Ishikawa (cell line): ENCODE results near the gene SERPINB5.

ENCODE experiments used
- CEBPB ChIP-seq: IDR thresholded peaks from 2 replicates; pipeline ENCODE4 v1.6.1; 2012
- CREB1 ChIP-seq: IDR thresholded peaks from 2 replicates; pipeline ENCODE4 v1.6.1; 2012; ENCODE audit warnings: low read depth
- EGR1 ChIP-seq: IDR thresholded peaks from 2 replicates; pipeline ENCODE4 v1.6.1; 2012
- EP300 ChIP-seq: IDR thresholded peaks from 2 replicates; pipeline ENCODE4 v1.6.1; 2012; ENCODE audit warnings: borderline replicate concordance
- FOXM1 ChIP-seq: IDR thresholded peaks from 2 replicates; pipeline ENCODE4 v1.6.1; 2012; ENCODE audit warnings: low read depth, borderline replicate concordance
- MAX ChIP-seq: IDR thresholded peaks from 2 replicates; pipeline ENCODE4 v1.6.1; 2012
- NFIC ChIP-seq: IDR thresholded peaks from 2 replicates; pipeline ENCODE4 v1.6.1; 2012
- RAD21 ChIP-seq: IDR thresholded peaks from 2 replicates; pipeline ENCODE4 v1.6.1; 2012; ENCODE audit warnings: low read depth
- REST ChIP-seq: IDR thresholded peaks from 2 replicates; pipeline ENCODE4 v1.6.1; 2012; ENCODE audit warnings: low read depth, mild to moderate bottlenecking
- TAF1 ChIP-seq: IDR thresholded peaks from 2 replicates; pipeline ENCODE4 v1.6.1; 2012; ENCODE audit warnings: low read depth, mild to moderate bottlenecking
- TCF12 ChIP-seq: IDR thresholded peaks from 2 replicates; pipeline ENCODE4 v1.6.1; 2012; ENCODE audit warnings: low read depth
- TEAD4 ChIP-seq: IDR thresholded peaks from 2 replicates; pipeline ENCODE4 v1.6.1; 2012
- USF1 ChIP-seq: IDR thresholded peaks from 2 replicates; pipeline ENCODE4 v1.6.1; 2012
- YY1 ChIP-seq: IDR thresholded peaks from 2 replicates; pipeline ENCODE4 v1.6.1; 2012; ENCODE audit warnings: low read depth
- ZBTB7A ChIP-seq: IDR thresholded peaks from 2 replicates; pipeline ENCODE4 v1.6.1; 2012; ENCODE audit warnings: low read depth

The SERPINB5 gene

GRCh38 chr18:63528863-63529492 is 52.2 kb downstream of the SERPINB5 start:
- no peak for TF ChIP-seq REST
- TF ChIP-seq TAF1, result no peak
- TF ChIP-seq FOXM1, result no peak
- TF ChIP-seq ZBTB7A, result no peak
- TF ChIP-seq YY1, result no peak
- TF ChIP-seq TEAD4, result no peak
- TF ChIP-seq CEBPB, result no peak
- no peak for TF ChIP-seq EP300

GRCh38 chr18:63532471-63532870 is 55.7 kb downstream of the SERPINB5 start:
- TF ChIP-seq ZBTB7A (no peak), TAF1 (no peak), MAX (no peak), FOXM1 (no peak), CEBPB (no peak), TEAD4 (no peak), USF1 (no peak), CREB1 (no peak), REST (no peak)

- TF ChIP-seq EGR1, result no peak
- no peak for TF ChIP-seq EP300
- TF ChIP-seq YY1, result no peak
- TF ChIP-seq USF1, result no peak
- TF ChIP-seq CREB1, result no peak
- TF ChIP-seq TAF1, result no peak
- TF ChIP-seq MAX, result no peak
- no peak for TF ChIP-seq TCF12
- no peak for TF ChIP-seq FOXM1
These were observed 57.9 kb downstream of the SERPINB5 start for GRCh38 chr18:63534615-63535014.

- TF ChIP-seq TEAD4 (peak; percentile 24; the same call in 1 of the 2 replicates), REST (no peak), CREB1 (no peak)
These were observed 63.2 kb downstream of the SERPINB5 start for GRCh38 chr18:63539904-63540510.

GRCh38 chr18:63542069-63542468 is 65.3 kb downstream of the SERPINB5 start, which contains the start of gene SERPINB12:
Gene SERPINB12, plus strand, starts transcription at chr18:63542369. Its CDS starts 13,791 bp downstream, at chr18:63556160.
- TF ChIP-seq TEAD4, result no peak
- no peak for TF ChIP-seq CEBPB
- TF ChIP-seq EGR1, result no peak
- TF ChIP-seq TAF1, result no peak
- no peak for TF ChIP-seq ZBTB7A
- no peak for TF ChIP-seq EP300
- no peak for TF ChIP-seq CREB1
- no peak for TF ChIP-seq NFIC
- no peak for TF ChIP-seq REST
- no peak for TF ChIP-seq USF1
- no peak for TF ChIP-seq TCF12
- TF ChIP-seq RAD21, result no peak
- no peak for TF ChIP-seq MAX
- TF ChIP-seq FOXM1, result no peak
- no peak for TF ChIP-seq YY1
